IMR-90 (cell line): ENCODE results near the gene BOLL. TPM values are rescaled to one million over a fixed set of nuclear protein-coding genes. Genes with fewer than 3 reads are reported as not detected.
A peak's percentile ranks its signal among the peaks of the same experiment; 100 is the strongest.
"Not testable (repeated sequence)": the region's sequence is repeated elsewhere in the genome, so short reads cannot be mapped to it uniquely, and the experiment has no call there.

Experiments used
- ATAC-seq: fragments of 200-7000 bp; cut with Tn5 transposase; 2 replicates; pipeline ENCODE4 v1.9.1; 2020; ENCODE audit warnings: low read depth, mild to moderate bottlenecking, moderate library complexity
- BruUV-seq: library from RNA; stranded (reverse); fragments of 400-500 nt; replicated peaks from 2 replicates; lab custom pipeline; 2021; lab: Mats Ljungman, UMichigan
- CTCF ChIA-PET: fragments of 300-600 bp; formaldehyde crosslinking; extraction: SDS; loops from one replicate; lab custom pipeline; 2021; ENCODE audit warnings: antibody characterized with exemption; lab: Yijun Ruan, JAX
- POLR2A ChIA-PET: fragments of 300-600 bp; sonication (Branson Sonifier 250); formaldehyde crosslinking; loops from one replicate; lab custom pipeline; 2022; ENCODE audit warnings: antibody characterized with exemption; ENCODE audit not compliant: unreplicated experiment; lab: Charles Lee
- DNase-seq: peaks from one replicate; pipeline ENCODE4 v3.0.0; 2013
- H2AFZ ChIP-seq: replicated peaks from 2 replicates; pipeline ENCODE3; 2013; ENCODE audit warnings: low read length, mild to moderate bottlenecking; ENCODE audit not compliant: poor library complexity
- H2AK5ac ChIP-seq: 2 replicates; pipeline ENCODE4 v1.6.1; 2013; ENCODE audit warnings: low read depth, low read length, inconsistent platforms
- H2AK9ac ChIP-seq: replicated peaks from 2 replicates; pipeline ENCODE3; 2013; ENCODE audit warnings: mild to moderate bottlenecking, low read depth, low read length, moderate library complexity; ENCODE audit not compliant: poor library complexity
- H2BK120ac ChIP-seq: 2 replicates; pipeline ENCODE4 v1.6.1; 2013; ENCODE audit warnings: low read depth, low read length, inconsistent platforms
- H2BK15ac ChIP-seq: 3 replicates; pipeline ENCODE4 v1.6.1; 2013; ENCODE audit warnings: low read depth, low read length, inconsistent platforms
- H2BK20ac ChIP-seq: 2 replicates; pipeline ENCODE4 v1.6.1; 2013; ENCODE audit warnings: low read depth, mild to moderate bottlenecking, inconsistent platforms, low read length, moderate library complexity
- H2BK5ac ChIP-seq: 2 replicates; pipeline ENCODE4 v1.6.1; 2013; ENCODE audit warnings: mild to moderate bottlenecking, low read depth, low read length, inconsistent platforms; ENCODE audit not compliant: poor library complexity, severe bottlenecking
- H3K14ac ChIP-seq: replicated peaks from 2 replicates; pipeline ENCODE4 v1.6.1; 2013; ENCODE audit warnings: low read depth, low read length, inconsistent platforms
- H3K18ac ChIP-seq: 2 replicates; pipeline ENCODE4 v1.6.1; 2013; ENCODE audit warnings: low read depth, low read length, control low read depth
- H3K23ac ChIP-seq: 2 replicates; pipeline ENCODE4 v1.6.1; 2013; ENCODE audit warnings: low read depth, low read length, inconsistent platforms
- H3K27ac ChIP-seq: 2 replicates; pipeline ENCODE4 v1.5.1; 2013; ENCODE audit warnings: mild to moderate bottlenecking, control low read depth, low read length; ENCODE audit not compliant: insufficient read depth
- H3K27me3 ChIP-seq: 2 replicates; pipeline ENCODE4 v1.6.1; 2013; ENCODE audit warnings: low read length; ENCODE audit not compliant: control insufficient read depth, insufficient read depth
- H3K36me3 ChIP-seq: 2 replicates; pipeline ENCODE4 v1.6.1; 2013; ENCODE audit warnings: low read length, mixed read lengths; ENCODE audit not compliant: control insufficient read depth, insufficient read depth
- H3K4ac ChIP-seq: 2 replicates; pipeline ENCODE4 v1.6.1; 2013; ENCODE audit warnings: low read depth, low read length, inconsistent platforms
- H3K4me1 ChIP-seq: 2 replicates; pipeline ENCODE4 v1.6.1; 2013; ENCODE audit warnings: low read length, mixed read lengths; ENCODE audit not compliant: control insufficient read depth, insufficient read depth
- H3K4me2 ChIP-seq: 2 replicates; pipeline ENCODE4 v1.6.1; 2013; ENCODE audit warnings: low read depth, mild to moderate bottlenecking, control low read depth, low read length, moderate library complexity
- H3K4me3 ChIP-seq: 2 replicates; pipeline ENCODE4 v1.5.1; 2013; ENCODE audit warnings: low read depth, mild to moderate bottlenecking, control low read depth, low read length, moderate library complexity; ENCODE audit not compliant: insufficient read depth
- H3K56ac ChIP-seq: 2 replicates; pipeline ENCODE4 v1.6.1; 2013; ENCODE audit warnings: low read length, inconsistent platforms; ENCODE audit not compliant: insufficient read depth; ENCODE audit errors: extremely low read depth
- H3K79me1 ChIP-seq, 2 experiments: 2 replicates each; pipeline ENCODE4 v1.6.1; 2013; ENCODE audit warnings: low read length in 2 of 2, inconsistent platforms in 1 of 2, low read depth in 1 of 2
- H3K9ac ChIP-seq: 2 replicates; pipeline ENCODE4 v1.6.1; 2013; ENCODE audit warnings: low read depth, low read length, control low read depth
- H3K9me1 ChIP-seq: 2 replicates; pipeline ENCODE4 v1.6.1; 2013; ENCODE audit warnings: low read length, inconsistent platforms; ENCODE audit not compliant: insufficient read depth
- H3K9me3 ChIP-seq: 2 replicates; pipeline ENCODE4 v1.6.1; 2013; ENCODE audit warnings: low read length; ENCODE audit not compliant: control insufficient read depth, insufficient read depth
- H4K20me1 ChIP-seq: 2 replicates; pipeline ENCODE4 v1.6.1; 2013; ENCODE audit warnings: low read length, inconsistent platforms; ENCODE audit not compliant: insufficient read depth
- H4K5ac ChIP-seq: 2 replicates; pipeline ENCODE4 v1.6.1; 2013; ENCODE audit warnings: mild to moderate bottlenecking, low read depth, low read length, control low read depth
- H4K8ac ChIP-seq, 2 experiments: 2 replicates each; pipeline ENCODE4 v1.6.1; 2013; ENCODE audit warnings: low read depth in 2 of 2, low read length in 2 of 2, control low read depth in 1 of 2, inconsistent platforms in 1 of 2
- H4K91ac ChIP-seq: 2 replicates; pipeline ENCODE4 v1.6.1; 2013; ENCODE audit warnings: low read depth, low read length, inconsistent platforms; ENCODE audit not compliant: insufficient read depth
- MAFK ChIP-seq: IDR thresholded peaks from 2 replicates; pipeline ENCODE4 v1.6.1; 2012; ENCODE audit warnings: low read depth, low read length, improper control_type of control experiment
- WGBS, 2 experiments: methylation state at CpG; one replicate each; pipeline versions ENCODE4 v1.1.5 to v1.1.7; 2013; ENCODE audit warnings: missing lambda C conversion rate in 2 of 2; ENCODE audit not compliant: insufficient read length in 1 of 2; ENCODE audit errors: extremely low coverage in 2 of 2; 5-methylcytosine and 5-hydroxymethylcytosine counted together
- dilution Hi-C: fragments of 300-500 bp; cut with HindIII; formaldehyde crosslinking; loops from one replicate; pipeline ENCODE4 v1.14.3; 2018; ENCODE audit warnings: low sequenced_read_pairs; ENCODE audit not compliant: unreplicated experiment
- in situ Hi-C: fragments of 300-500 bp; cut with MboI; formaldehyde crosslinking; loops from 3 replicates; pipeline ENCODE4 v1.14.3; 2019; ENCODE audit warnings: low sequenced_read_pairs, inconsistent platforms, mixed read lengths
- intact Hi-C: fragments of 100-400 bp; cut with micrococcal nuclease; formaldehyde crosslinking; loops from 2 replicates; pipeline ENCODE4 v1.10.0; 2022
- polyA plus RNA-seq, 3 experiments: library from polyadenylated mRNA; depleted of rRNA; stranded (reverse); fragments of >200 nt; gene quantifications; 2 replicates each; pipeline ENCODE4 v1.2.3, GENCODE V29; 2012; ENCODE audit warnings: low replicate concordance in 1 of 3
- total RNA-seq: library from RNA; depleted of rRNA; stranded (reverse); fragments of >200 nt; gene quantifications from 2 replicates; pipeline ENCODE4 v1.2.3, GENCODE V29; 2012

The BOLL gene
- total and polyA plus RNA-seq, 2 of the 4 experiments (the other 2 are of a cell fraction), result not detected

DNA sequence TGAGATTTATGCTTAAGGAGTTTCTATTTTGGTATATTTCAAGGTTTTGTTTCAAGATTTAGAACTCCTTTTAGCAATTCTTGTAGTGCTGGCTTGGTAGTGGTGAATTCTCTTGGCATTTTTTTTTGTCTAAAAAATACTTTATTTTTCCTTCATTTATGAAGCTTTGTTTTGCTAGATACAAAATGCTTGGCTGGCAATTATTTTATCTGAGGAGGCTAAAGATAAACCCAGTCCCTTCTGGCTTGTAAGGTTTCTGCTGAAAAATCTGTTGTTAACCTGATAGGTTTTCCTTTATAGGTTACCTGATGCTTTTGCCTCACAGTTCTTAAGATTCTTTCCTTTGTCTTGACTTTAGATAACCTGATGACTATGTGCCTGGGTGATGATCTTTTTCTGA lies 85.4 kb downstream of the BOLL start:
- H2BK120ac ChIP-seq, H3K9me1 ChIP-seq, H2BK20ac ChIP-seq, H2AFZ ChIP-seq, CTCF ChIA-PET, H3K56ac ChIP-seq, H4K8ac ChIP-seq, H4K91ac ChIP-seq, H3K4ac ChIP-seq, H3K79me1 ChIP-seq, H3K14ac ChIP-seq, dilution Hi-C loops, BruUV-seq, ATAC-seq, DNase-seq, H3K36me3 ChIP-seq, POLR2A ChIA-PET, H2BK5ac ChIP-seq, H3K27ac ChIP-seq, H3K18ac ChIP-seq, H4K20me1 ChIP-seq, H3K4me2 ChIP-seq, H2BK15ac ChIP-seq, H4K5ac ChIP-seq, H2AK5ac ChIP-seq, H3K23ac ChIP-seq, H3K4me1 ChIP-seq, H2AK9ac ChIP-seq, H3K9me3 ChIP-seq, H3K4me3 ChIP-seq, H3K9ac ChIP-seq, H3K27me3 ChIP-seq: not testable (repeated sequence)
- intact Hi-C loops, result loop anchor here (10.0 kb wide), 2 partner anchors 265 to 575 kb away; partner anchors contain the start of gene SF3B1
- TF ChIP-seq MAFK, result peak; percentile 11; the same call in 1 of the 2 replicates
- in situ Hi-C loops, result loop anchor here (10.0 kb wide), 1 partner anchor 185 kb away; the partner anchor contains the start of gene MOB4

- H3K4me2 ChIP-seq, H4K20me1 ChIP-seq, H3K14ac ChIP-seq, H3K27me3 ChIP-seq, H4K91ac ChIP-seq, H3K27ac ChIP-seq, H3K36me3 ChIP-seq, H3K9me1 ChIP-seq, H3K4ac ChIP-seq, H2AK9ac ChIP-seq, in situ Hi-C loops, POLR2A ChIA-PET, H3K9me3 ChIP-seq, DNase-seq, H2AK5ac ChIP-seq, H3K23ac ChIP-seq, H4K5ac ChIP-seq, H2BK5ac ChIP-seq, intact Hi-C loops, H3K18ac ChIP-seq, H4K8ac ChIP-seq, H2BK120ac ChIP-seq, ATAC-seq, BruUV-seq, H2BK15ac ChIP-seq, H2BK20ac ChIP-seq, dilution Hi-C loops, H2AFZ ChIP-seq, CTCF ChIA-PET, H3K79me1 ChIP-seq, H3K4me3 ChIP-seq, H3K9ac ChIP-seq, H3K4me1 ChIP-seq, H3K56ac ChIP-seq: not testable (repeated sequence)
- no CpG with 5 or more reads among the region's 29 CpGs for WGBS, 2 experiments
Observed at GRCh38 chr2:197696571-197696970, 88.5 kb downstream of the BOLL start.
